Chondrocyte (in vitro differentiated cells): ENCODE results near the gene CDC6. TPM values are rescaled to one million over a fixed set of nuclear protein-coding genes. Genes with fewer than 3 reads are reported as not detected.
A peak's percentile ranks its signal among the peaks of the same experiment; 100 is the strongest.

Experiments
- DNase-seq: peaks from one replicate; pipeline ENCODE4 v3.0.0; 2021; ENCODE audit warnings: mixed read lengths, low spot score
- H3K27ac Mint-ChIP-seq: one replicate; pipeline ENCODE4 v1.8.0; 2021; ENCODE audit warnings: mild to moderate bottlenecking, moderate library complexity, mixed read lengths; ENCODE audit not compliant: unreplicated experiment
- H3K27me3 Mint-ChIP-seq: 2 replicates; pipeline ENCODE4 v1.8.0; 2021; ENCODE audit warnings: low read depth, mixed read lengths
- H3K36me3 Mint-ChIP-seq: 2 replicates; pipeline ENCODE4 v1.8.0; 2021; ENCODE audit warnings: low read depth, mixed read lengths
- H3K4me1 Mint-ChIP-seq: 2 replicates; pipeline ENCODE4 v1.8.0; 2021; ENCODE audit warnings: low read depth, mild to moderate bottlenecking, mixed read lengths
- H3K4me3 Mint-ChIP-seq: one replicate; pipeline ENCODE4 v1.8.0; 2021; ENCODE audit warnings: mild to moderate bottlenecking, moderate library complexity, mixed read lengths; ENCODE audit not compliant: unreplicated experiment
- H3K9me3 Mint-ChIP-seq: 2 replicates; pipeline ENCODE4 v1.8.0; 2021; ENCODE audit warnings: low read depth, mixed read lengths
- total RNA-seq: library from RNA; stranded (reverse); gene quantifications from 3 replicates; pipeline ENCODE4 v1.2.1, GENCODE V29; 2021
- TF ChIP-seq, protein P1 (sequence below): fragments of 200-600 bp; sonication (generic); IDR thresholded peaks from 2 replicates; pipeline ENCODE4 v1.5.0; 2021; ENCODE audit warnings: antibody characterized with exemption, mild to moderate bottlenecking, moderate library complexity

CDC6 gene
- total RNA-seq, 1 donor from 2014 or later, result 9.9 TPM

DNA sequence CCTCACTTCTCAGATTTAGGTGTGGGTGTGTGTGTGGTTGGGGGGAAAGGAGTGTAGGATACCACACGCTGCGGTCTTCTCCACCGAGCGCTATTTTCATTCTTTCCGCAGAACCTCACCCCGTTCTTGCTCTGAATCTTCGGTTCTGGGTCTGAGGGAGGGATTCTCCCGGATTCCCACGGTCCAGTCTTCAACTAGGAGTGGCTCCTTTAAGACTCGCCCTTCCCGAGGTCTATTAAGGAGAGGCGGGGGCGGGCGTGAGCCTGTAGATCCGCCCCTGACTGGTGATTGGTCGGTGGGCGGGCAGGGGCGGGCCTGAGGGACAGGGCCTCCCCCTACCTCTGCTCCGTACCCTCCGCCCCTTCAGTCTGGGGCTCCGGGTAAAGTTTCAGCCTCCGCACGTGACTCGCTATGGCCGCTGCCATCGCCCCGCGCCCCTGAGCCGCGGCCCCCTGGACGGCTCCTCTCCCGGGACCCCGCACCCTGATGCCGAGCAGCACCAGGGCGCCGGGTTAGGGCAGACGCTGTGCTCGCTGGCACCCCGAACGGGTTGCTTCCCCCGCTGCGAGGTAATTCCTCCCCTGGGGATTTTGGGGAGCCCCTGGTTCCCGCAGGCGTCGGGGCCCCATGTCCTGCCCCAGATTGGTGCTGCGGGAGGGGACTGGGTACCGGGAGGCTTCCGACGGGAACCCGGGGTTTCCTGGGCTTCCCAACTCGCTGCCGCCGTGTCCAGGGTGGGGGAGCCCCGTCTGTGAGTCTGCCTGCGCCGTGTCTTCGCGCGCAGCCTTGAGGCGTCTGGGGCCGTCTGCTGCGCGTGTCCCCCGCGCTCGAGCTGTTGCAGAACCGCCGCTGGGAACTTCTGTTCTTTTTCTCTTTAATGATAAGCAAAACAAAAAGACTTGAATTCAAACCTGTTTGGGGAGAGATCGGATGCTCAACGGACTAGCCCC, 30.5 kb downstream of the CDC6 start:
- Mint-ChIP-seq H3K4me3 (peak overlapping the region; percentile 95), H3K4me1 (peaks cover 69% of the 10 kb centered on the region), H3K9me3 (no peaks in the 10 kb centered on the region), H3K27ac (peak overlapping the region; percentile 99), H3K36me3 (no peaks in the 10 kb centered on the region), H3K27me3 (no peaks in the 10 kb centered on the region)
- TF ChIP-seq, protein P1, sequence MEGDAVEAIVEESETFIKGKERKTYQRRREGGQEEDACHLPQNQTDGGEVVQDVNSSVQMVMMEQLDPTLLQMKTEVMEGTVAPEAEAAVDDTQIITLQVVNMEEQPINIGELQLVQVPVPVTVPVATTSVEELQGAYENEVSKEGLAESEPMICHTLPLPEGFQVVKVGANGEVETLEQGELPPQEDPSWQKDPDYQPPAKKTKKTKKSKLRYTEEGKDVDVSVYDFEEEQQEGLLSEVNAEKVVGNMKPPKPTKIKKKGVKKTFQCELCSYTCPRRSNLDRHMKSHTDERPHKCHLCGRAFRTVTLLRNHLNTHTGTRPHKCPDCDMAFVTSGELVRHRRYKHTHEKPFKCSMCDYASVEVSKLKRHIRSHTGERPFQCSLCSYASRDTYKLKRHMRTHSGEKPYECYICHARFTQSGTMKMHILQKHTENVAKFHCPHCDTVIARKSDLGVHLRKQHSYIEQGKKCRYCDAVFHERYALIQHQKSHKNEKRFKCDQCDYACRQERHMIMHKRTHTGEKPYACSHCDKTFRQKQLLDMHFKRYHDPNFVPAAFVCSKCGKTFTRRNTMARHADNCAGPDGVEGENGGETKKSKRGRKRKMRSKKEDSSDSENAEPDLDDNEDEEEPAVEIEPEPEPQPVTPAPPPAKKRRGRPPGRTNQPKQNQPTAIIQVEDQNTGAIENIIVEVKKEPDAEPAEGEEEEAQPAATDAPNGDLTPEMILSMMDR, result no peak
- peak; percentile 96 for DNase-seq

DNA sequence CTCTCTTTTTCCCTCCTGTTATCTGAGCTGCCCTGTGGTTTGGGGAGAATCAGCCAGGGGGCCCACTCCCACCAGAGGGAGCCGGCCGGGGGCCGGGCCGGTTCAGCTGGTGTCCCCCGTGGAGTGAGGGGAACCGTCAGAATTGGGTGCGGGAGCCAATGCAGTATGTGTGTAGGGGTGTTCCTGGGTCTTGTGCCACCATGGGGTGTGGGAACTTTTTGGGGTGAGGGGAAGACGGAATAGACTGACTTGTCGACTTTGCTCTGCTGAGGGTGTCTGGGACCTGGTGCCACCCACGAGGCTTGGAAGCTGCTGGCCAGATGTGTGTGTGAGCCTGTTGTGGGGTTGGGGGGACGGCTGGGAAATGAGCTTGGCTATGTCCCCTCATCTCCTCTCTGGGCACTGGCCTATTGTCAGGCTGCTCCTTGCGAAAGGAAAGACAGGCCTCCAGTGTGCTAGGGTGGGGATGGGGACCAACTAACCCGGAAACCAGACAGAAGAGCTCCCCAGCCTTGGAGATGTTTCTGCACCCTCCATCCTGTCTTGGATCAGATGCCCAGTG, 31.2 kb downstream of the CDC6 start:
- Mint-ChIP-seq H3K27me3 (no peaks in the 10 kb centered on the region), H3K4me3 (peak overlapping the region; percentile 95), H3K9me3 (no peaks in the 10 kb centered on the region), H3K4me1 (peaks cover 77% of the 10 kb centered on the region), H3K36me3 (no peaks in the 10 kb centered on the region), H3K27ac (peak overlapping the region; percentile 99)
- TF ChIP-seq, protein P1, result peak; percentile 61
- DNase-seq, result peak; percentile 86

DNA sequence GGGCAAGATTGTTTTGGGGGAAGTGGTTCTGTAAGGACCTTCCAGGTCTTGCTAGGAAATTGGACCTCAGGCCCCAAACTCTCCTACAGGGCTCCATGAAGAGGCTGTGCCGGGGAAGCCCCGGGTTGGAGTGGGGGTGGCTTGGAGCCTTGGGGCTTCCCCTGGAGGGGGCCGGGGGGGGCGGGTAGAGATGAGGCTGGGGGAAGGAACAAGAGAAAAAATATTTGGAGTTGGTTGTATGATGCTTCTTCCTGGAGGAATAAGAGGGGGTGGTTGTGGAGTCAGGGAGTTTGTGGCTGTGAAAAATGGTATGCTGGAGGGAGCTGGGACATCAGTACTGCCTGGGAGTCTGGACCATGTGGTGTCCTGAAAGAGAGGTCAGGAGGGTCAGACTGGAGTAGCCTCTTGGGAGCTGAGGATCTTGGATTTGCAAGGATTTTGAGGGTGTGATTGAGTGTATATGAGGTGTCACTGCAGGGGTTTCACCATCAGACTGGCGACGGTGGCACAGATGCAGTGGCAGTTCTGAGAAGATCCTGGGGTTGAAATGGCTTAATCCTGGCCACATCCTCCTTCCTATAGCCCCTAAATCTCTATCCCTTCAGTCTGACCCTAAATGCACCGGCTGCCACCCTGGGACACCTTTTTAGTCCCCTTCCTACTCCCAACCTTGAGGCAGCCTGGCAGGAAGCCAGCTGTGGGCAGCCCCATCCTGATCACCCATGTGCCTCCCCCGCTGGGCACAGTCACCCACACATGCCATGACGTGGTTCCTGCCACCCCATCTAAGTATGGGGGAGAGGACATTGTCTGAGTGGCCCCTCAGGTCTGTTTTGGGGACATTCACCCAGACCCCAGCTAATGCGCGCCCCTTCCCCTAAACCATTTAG, 32.2 kb downstream of the CDC6 start:
- H3K27ac Mint-ChIP-seq, result peak overlapping the region; percentile 99
- no peaks in the 10 kb centered on the region for H3K36me3 Mint-ChIP-seq
- H3K27me3 Mint-ChIP-seq, result no peaks in the 10 kb centered on the region
- peak; percentile 90 for DNase-seq
- H3K4me1 Mint-ChIP-seq, result peaks cover 84% of the 10 kb centered on the region
- H3K9me3 Mint-ChIP-seq, result no peaks in the 10 kb centered on the region
- peak overlapping the region; percentile 95 for H3K4me3 Mint-ChIP-seq
- TF ChIP-seq, protein P1, result no peak

DNA sequence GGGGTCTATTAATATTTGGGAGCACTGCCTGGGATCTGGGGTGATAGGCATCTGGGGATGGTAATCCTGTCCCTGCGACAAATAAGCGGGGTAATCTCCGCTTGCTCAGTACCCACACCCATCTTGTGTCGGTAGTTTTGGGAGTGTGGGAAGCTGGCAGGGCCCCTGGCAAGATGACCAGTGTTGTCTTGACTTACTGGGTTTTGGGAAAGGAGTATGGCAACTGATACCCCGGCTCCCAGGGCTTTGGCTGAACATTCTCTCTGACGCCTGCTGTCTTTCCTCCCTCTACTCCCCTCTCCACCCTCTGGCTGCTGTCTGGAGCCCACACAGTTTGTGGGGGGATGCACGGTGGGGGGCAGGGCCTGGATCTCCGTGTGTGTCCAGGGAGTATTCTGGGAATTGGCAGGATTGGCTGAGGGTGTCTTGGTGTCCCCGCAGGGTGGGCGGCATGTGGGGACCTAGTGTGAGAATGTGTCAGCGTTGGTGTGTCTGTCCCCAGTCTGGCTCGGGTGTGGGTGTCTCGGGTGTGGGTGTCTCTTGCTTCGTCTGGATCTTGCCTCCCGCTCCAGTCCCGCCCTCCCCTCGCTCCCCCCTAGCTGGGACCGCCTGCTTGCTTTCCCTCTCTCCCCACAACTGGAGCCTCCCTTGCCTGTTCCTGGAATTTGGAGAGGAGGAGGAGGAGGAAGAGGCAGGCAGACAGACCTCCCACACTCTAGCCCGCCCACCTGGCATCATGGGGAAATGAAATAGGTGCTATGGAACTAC, 33.3 kb downstream of the CDC6 start:
- DNase-seq, result peak; percentile 86
- Mint-ChIP-seq H3K27ac (peak overlapping the region; percentile 99), H3K27me3 (no peaks in the 10 kb centered on the region), H3K36me3 (no peaks in the 10 kb centered on the region), H3K4me3 (peak overlapping the region; percentile 95), H3K9me3 (no peaks in the 10 kb centered on the region), H3K4me1 (peaks cover 84% of the 10 kb centered on the region)
- TF ChIP-seq, protein P1, result no peak
